Skeletal muscle tissue (tissue), 4 donors: Measurements from ENCODE around the gene PAK2. TPM values are rescaled to one million over a fixed set of nuclear protein-coding genes. Genes with fewer than 3 reads are reported as not detected.
"Not testable (repeated sequence)": the region's sequence is repeated elsewhere in the genome, so short reads cannot be mapped to it uniquely, and the experiment has no call there.

Source experiments
- H3K27ac ChIP-seq: one replicate; pipeline ENCODE4 v1.7.0; 2013; ENCODE audit warnings: mild to moderate bottlenecking, low read depth, low read length, inconsistent platforms
- H3K27me3 ChIP-seq, 3 donors: one replicate each; pipeline ENCODE4 v1.7.0; 2013; ENCODE audit warnings: low read length in 3 of 3; ENCODE audit not compliant: control insufficient read depth in 3 of 3, insufficient read depth in 3 of 3
- H3K36me3 ChIP-seq, 3 donors: one replicate each; pipeline ENCODE4 v1.7.0; 2013; ENCODE audit warnings: low read length in 3 of 3; ENCODE audit not compliant: control insufficient read depth in 3 of 3, insufficient read depth in 3 of 3
- H3K4me1 ChIP-seq, 3 donors: one replicate each; pipeline ENCODE4 v1.7.0; 2013; ENCODE audit warnings: low read length in 3 of 3, mild to moderate bottlenecking in 3 of 3; ENCODE audit not compliant: control insufficient read depth in 3 of 3, insufficient read depth in 3 of 3
- H3K4me3 ChIP-seq, 3 donors: one replicate each; pipeline ENCODE4 v1.7.0; 2013; ENCODE audit warnings: low read length in 3 of 3
- H3K9ac ChIP-seq, 3 donors: one replicate each; pipeline ENCODE4 v1.7.0; 2013; ENCODE audit warnings: low read length in 3 of 3, mild to moderate bottlenecking in 3 of 3, moderate library complexity in 2 of 3, low read depth in 1 of 3
- H3K9me3 ChIP-seq, 3 donors: one replicate each; pipeline ENCODE4 v1.7.0; 2013; ENCODE audit warnings: low read length in 3 of 3; ENCODE audit not compliant: control insufficient read depth in 3 of 3
- total RNA-seq: library from RNA; depleted of rRNA; stranded (reverse); fragments of >200 nt; gene quantifications from one replicate; pipeline ENCODE4 v1.2.3, GENCODE V29; 2014
- donor health status: Osteomylitis.

Gene PAK2
- total RNA-seq, 1 donor from 2014 or later = 24.5 TPM

GRCh38 chr3:196706327-196706726 is 33.3 kb upstream of the PAK2 start:
- Histone ChIP-seq H3K27me3 (no peaks in the 10 kb centered on the region), H3K9me3 (no peaks in the 10 kb centered on the region), H3K27ac (no peak overlapping the region), H3K4me3 (no peak overlapping the region), H3K4me1 (peaks cover 3 to 4% (median 3%) of the 10 kb centered on the region in 3 donors), H3K36me3 (no peaks in the 10 kb centered on the region), H3K9ac (no peak overlapping the region)

- Histone ChIP-seq H3K4me1 (peaks cover 7 to 8% (median 7%) of the 10 kb centered on the region in 3 donors), H3K4me3 (no peak overlapping the region), H3K27me3 (no peaks in the 10 kb centered on the region), H3K27ac (no peak overlapping the region), H3K9me3 (no peaks in the 10 kb centered on the region), H3K9ac (no peak overlapping the region), H3K36me3 (no peaks in the 10 kb centered on the region)
Measured at GRCh38 chr3:196706731-196707130, 32.9 kb upstream of the PAK2 start.

- no peaks in the 10 kb centered on the region for H3K9me3 ChIP-seq
Measured at GRCh38 chr3:196707566-196707965, 32.1 kb upstream of the PAK2 start.

GRCh38 chr3:196708467-196708866 is 31.2 kb upstream of the PAK2 start:
- Histone ChIP-seq H3K27ac (no peak overlapping the region), H3K4me3 (no peak overlapping the region), H3K36me3 (no peaks in the 10 kb centered on the region), H3K9ac (no peak overlapping the region), H3K27me3 (no peaks in the 10 kb centered on the region), H3K9me3 (no peaks in the 10 kb centered on the region), H3K4me1 (peaks cover 14 to 18% (median 14%) of the 10 kb centered on the region in 3 donors)

More at GRCh38 chr3:196707566-196707965, 32.1 kb upstream of the PAK2 start:
- Histone ChIP-seq H3K4me3 (no peak overlapping the region), H3K36me3 (no peaks in the 10 kb centered on the region), H3K9ac (no peak overlapping the region), H3K27ac (no peak overlapping the region), H3K27me3 (no peaks in the 10 kb centered on the region), H3K4me1 (peaks cover 8 to 10% (median 9%) of the 10 kb centered on the region in 3 donors)

GRCh38 chr3:196711838-196712513 is 27.7 kb upstream of the PAK2 start, which contains the start of the genes CEP19 and PIGX:
CEP19 (minus strand) TSS chr3:196712250; CDS start chr3:196708657, 3,593 bp downstream.
PIGX (plus strand) TSS chr3:196712377.
- Histone ChIP-seq H3K4me3 (peak within 1 kb of the TSS; percentile 85 to 96 (median 94)), H3K27ac (peak within 1 kb of the TSS; percentile 85), H3K9me3 (no peaks in the 10 kb centered on the region), H3K9ac (peak within 1 kb of the TSS; percentile 88 to 93 (median 91)), H3K4me1 (peaks cover 14 to 19% (median 14%) of the 10 kb centered on the region in 3 donors), H3K27me3 (no peaks in the 10 kb centered on the region), H3K36me3 (no peaks in the 10 kb centered on the region)

- H3K9me3 ChIP-seq = no peaks in the 10 kb centered on the region
- H3K4me1 ChIP-seq = peaks cover 14 to 19% (median 14%) of the 10 kb centered on the region in 3 donors
- H3K9ac ChIP-seq = peak overlapping the region; percentile 88 to 93 (median 91)
- H3K36me3 ChIP-seq = no peaks in the 10 kb centered on the region
- peak overlapping the region; percentile 85 to 96 (median 94) for H3K4me3 ChIP-seq
- no peaks in the 10 kb centered on the region for H3K27me3 ChIP-seq
- peak overlapping the region; percentile 85 for H3K27ac ChIP-seq
Measured at GRCh38 chr3:196712514-196713413, 26.9 kb upstream of the PAK2 start.

- H3K9ac ChIP-seq, H3K4me3 ChIP-seq, H3K4me1 ChIP-seq, H3K9me3 ChIP-seq, H3K27ac ChIP-seq, H3K36me3 ChIP-seq, H3K27me3 ChIP-seq: not testable (repeated sequence)
Measured at GRCh38 chr3:196717162-196717561, 22.5 kb upstream of the PAK2 start.

GRCh38 chr3:196721097-196721496 is 18.6 kb upstream of the PAK2 start:
- Histone ChIP-seq H3K9me3 (no peaks in the 10 kb centered on the region), H3K36me3 (peaks cover 0 to 7% (median 6%) of the 10 kb centered on the region in 3 donors), H3K4me1 (no peaks in the 10 kb centered on the region), H3K27ac (no peak overlapping the region), H3K27me3 (no peaks in the 10 kb centered on the region), H3K9ac (no peak overlapping the region), H3K4me3 (no peak overlapping the region)

- Histone ChIP-seq H3K27me3 (no peaks in the 10 kb centered on the region), H3K9ac (no peak overlapping the region), H3K4me3 (no peak overlapping the region), H3K4me1 (no peaks in the 10 kb centered on the region), H3K36me3 (peaks cover 3 to 16% (median 4%) of the 10 kb centered on the region in 3 donors), H3K9me3 (no peaks in the 10 kb centered on the region), H3K27ac (no peak overlapping the region)
Measured at GRCh38 chr3:196726788-196727675, 12.6 kb upstream of the PAK2 start.
